Mammary epithelial cell (primary cell): Measurements from ENCODE around the gene CCL4L2.

ENCODE experiments used
- CTCF ChIP-seq, 2 donors: IDR thresholded peaks in 1 of 2; conservative IDR thresholded peaks in 1 of 2; 2 replicates each; pipeline ENCODE4 v1.5.1; 2011 to 2012; ENCODE audit warnings: inconsistent platforms in 2 of 2, low read length in 2 of 2, mild to moderate bottlenecking in 2 of 2, control low read depth in 1 of 2, low read depth in 1 of 2; ENCODE audit not compliant: insufficient read depth in 1 of 2; ENCODE audit errors: extremely low read depth in 1 of 2
- EZH2 ChIP-seq: IDR thresholded peaks from 2 replicates; pipeline ENCODE4 v1.6.1; 2012; ENCODE audit warnings: low read length, inconsistent platforms, borderline replicate concordance

GRCh38 chr17:36195434-36196130 is 15.3 kb upstream of the CCL4L2 start:
- TF ChIP-seq EZH2 (no peak), CTCF (conservative IDR thresholded peaks at IDR 0.05 in 1 of 2, IDR thresholded peaks at IDR 0.05 in 1 of 2; ENCODE audit: extremely low read depth in 1 of 2, insufficient read depth in 1 of 2, low read depth in 1 of 2, low read length in 2 of 2) (no peak)
